ENCODE data around the gene ADAMTS17.

GRCh38 chr15:100111125-100112060, 230.4 kb downstream of the ADAMTS17 start:
- TF ChIP-seq CTCF (IDR thresholded peaks at IDR 0.05) = no peak
- no peak for TF ChIP-seq POLR2A (IDR thresholded peaks at IDR 0.05)

Measured in right lobe of liver (tissue), 4 donors.